Bronchial epithelial cell (primary cell): ENCODE data around the gene PMM2. TPM values are rescaled to one million over a fixed set of nuclear protein-coding genes. Genes with fewer than 3 reads are reported as not detected.
A peak's percentile ranks its signal among the peaks of the same experiment; 100 is the strongest.

ENCODE experiments used
- DNase-seq: peaks from one replicate; pipeline ENCODE4 v3.0.0-alpha.2; 2010; ENCODE audit warnings: low read depth
- FAIRE-seq: peaks from 2 replicates; lab custom pipeline; 2011; peaks lifted over from hg19 to GRCh38; lab: Jason Lieb, UNC
- H3K27me3 ChIP-seq: 2 replicates; pipeline ENCODE4 v1.5.1; 2011; ENCODE audit warnings: low read length; ENCODE audit not compliant: control insufficient read depth, insufficient read depth
- H3K36me3 ChIP-seq: 2 replicates; pipeline ENCODE4 v1.5.1; 2011; ENCODE audit warnings: low read length; ENCODE audit not compliant: control insufficient read depth, insufficient read depth
- H3K4me3 ChIP-seq: 2 replicates; pipeline ENCODE4 v1.5.1; 2011; ENCODE audit warnings: mild to moderate bottlenecking, low read depth, low read length, control low read depth
- total RNA-seq: library from RNA; depleted of rRNA; stranded (reverse); fragments of >200 nt; gene quantifications from 2 replicates; pipeline ENCODE4 v1.2.1, GENCODE V29; 2014
- TF ChIP-seq, protein P1 (sequence below): IDR thresholded peaks from 2 replicates; pipeline ENCODE4 v1.5.1; 2011; ENCODE audit warnings: mild to moderate bottlenecking, moderate library complexity, low read length, control low read depth, inconsistent platforms; ENCODE audit not compliant: insufficient read depth, severe bottlenecking

The PMM2 gene
- total RNA-seq, 1 donor from 2014 or later: 25.5 TPM

DNA sequence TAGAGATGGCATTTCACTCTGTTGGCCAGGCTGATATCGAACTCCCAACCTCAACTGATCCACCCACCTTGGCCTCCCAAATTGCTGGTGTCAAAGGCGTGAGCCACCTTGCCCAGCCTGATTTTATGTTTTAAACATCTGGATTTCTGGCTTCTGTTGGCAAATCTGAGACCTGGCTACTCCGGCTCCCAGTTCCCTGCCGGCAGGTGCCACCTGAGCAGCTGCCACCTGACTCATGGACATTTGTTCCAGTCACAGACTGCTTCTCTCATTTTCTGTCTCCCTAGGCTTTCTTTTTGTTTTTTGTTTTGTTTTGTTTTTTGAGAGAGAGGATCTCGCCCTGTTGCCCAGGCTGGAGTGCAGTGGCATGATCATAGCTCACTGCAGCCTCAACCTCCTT, 9.6 kb downstream of the PMM2 start:
- no peak overlapping the region for H3K4me3 ChIP-seq
- no peak for DNase-seq
- TF ChIP-seq, protein P1, sequence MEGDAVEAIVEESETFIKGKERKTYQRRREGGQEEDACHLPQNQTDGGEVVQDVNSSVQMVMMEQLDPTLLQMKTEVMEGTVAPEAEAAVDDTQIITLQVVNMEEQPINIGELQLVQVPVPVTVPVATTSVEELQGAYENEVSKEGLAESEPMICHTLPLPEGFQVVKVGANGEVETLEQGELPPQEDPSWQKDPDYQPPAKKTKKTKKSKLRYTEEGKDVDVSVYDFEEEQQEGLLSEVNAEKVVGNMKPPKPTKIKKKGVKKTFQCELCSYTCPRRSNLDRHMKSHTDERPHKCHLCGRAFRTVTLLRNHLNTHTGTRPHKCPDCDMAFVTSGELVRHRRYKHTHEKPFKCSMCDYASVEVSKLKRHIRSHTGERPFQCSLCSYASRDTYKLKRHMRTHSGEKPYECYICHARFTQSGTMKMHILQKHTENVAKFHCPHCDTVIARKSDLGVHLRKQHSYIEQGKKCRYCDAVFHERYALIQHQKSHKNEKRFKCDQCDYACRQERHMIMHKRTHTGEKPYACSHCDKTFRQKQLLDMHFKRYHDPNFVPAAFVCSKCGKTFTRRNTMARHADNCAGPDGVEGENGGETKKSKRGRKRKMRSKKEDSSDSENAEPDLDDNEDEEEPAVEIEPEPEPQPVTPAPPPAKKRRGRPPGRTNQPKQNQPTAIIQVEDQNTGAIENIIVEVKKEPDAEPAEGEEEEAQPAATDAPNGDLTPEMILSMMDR: no peak
- H3K36me3 ChIP-seq: peaks cover 28% of the 10 kb centered on the region
- FAIRE-seq: no peak
- no peaks in the 10 kb centered on the region for H3K27me3 ChIP-seq

DNA sequence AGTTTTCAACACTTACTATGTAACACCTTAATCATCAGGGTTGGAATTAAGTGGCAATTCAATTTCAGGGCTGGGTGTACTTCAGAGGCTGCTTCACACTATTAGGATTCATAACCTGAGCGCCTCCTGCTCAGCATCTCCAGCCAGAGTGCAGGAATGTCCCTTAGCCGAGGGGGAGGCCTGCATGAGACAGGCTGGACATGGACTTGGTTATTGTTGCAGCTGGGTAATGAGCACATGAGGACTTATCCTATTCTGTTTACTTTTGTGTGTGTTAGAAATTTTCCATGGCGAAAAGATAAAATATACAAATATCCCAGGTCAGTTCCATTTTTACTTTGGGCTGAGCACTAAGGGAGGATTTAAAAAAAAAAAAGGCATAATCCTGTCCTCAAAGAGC, 10.4 kb downstream of the PMM2 start:
- peaks cover 29% of the 10 kb centered on the region for H3K36me3 ChIP-seq
- FAIRE-seq (no peak), DNase-seq (no peak)
- no peak overlapping the region for H3K4me3 ChIP-seq
- TF ChIP-seq, protein P1: no peak
- no peaks in the 10 kb centered on the region for H3K27me3 ChIP-seq

DNA sequence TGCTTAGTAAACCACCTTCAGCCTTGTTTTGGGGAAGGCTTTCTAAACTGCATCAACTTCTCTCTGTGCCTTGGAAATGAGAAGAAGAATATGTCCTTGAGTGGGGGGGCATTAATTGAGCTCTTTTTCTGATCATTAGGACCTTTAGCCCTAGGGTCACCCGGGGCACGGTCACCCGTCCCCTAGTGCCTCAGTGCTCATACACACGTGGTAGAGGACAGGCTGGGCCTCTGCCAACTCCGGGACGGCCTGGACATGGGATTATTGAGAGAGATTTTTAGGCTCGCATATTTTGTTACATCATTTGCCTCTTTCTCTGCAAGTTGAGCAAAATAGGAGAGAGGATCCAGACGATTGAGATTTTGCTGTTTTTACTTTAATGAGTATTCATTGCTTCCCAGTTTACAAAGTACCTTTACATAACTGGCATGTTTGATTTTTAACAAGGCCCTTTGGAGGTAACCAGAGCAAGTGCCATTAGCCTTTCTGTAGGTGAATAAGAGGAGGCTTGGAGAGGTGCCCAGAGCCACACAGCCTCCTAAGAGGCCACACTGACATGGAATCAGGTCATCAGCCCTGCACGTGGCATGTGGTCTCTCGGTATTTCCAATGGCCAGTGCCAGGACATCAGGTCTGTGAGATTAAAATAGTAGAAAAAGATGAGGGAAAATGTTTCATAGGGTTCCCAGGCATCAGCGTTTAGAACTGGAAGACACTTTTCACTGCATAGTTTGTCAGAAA, 11.1 kb downstream of the PMM2 start:
- DNase-seq (no peak), FAIRE-seq (no peak)
- Histone ChIP-seq H3K4me3 (no peak overlapping the region), H3K36me3 (peaks cover 33% of the 10 kb centered on the region), H3K27me3 (no peaks in the 10 kb centered on the region)
- TF ChIP-seq, protein P1: no peak

DNA sequence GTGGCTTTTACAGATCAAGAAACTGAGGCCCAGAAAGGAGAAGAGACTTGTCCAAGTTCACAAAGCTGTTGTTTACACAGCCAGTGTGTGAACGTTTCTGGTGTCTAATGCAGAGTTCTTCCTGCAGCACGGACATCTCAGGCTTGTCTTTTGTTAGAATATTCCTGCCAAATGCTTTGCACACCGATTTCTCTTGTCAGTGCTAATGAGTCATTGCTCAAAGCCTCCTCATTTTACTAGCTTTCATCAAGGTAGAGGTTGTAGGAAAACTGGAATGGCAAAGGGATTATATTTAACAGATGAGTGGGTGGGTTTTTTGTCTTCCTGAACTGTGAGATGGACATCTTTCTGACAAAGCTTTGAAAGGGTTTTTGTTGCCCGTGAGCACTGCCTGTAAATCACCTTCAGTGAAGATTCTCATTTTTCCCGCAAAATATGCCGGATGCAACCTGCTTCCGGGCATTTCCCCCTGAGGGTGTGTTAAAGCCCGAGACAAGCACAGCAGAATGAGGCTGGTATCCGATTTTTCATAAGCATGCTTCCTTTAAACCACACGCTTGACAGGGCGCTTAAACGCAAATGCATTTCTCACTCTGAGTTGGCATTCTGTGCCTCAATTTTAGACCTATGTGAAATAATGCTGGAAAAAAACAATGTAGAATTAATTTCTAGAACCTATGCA, 14.7 kb downstream of the PMM2 start:
- Histone ChIP-seq H3K36me3 (peaks cover 35% of the 10 kb centered on the region), H3K27me3 (no peaks in the 10 kb centered on the region), H3K4me3 (no peak overlapping the region)
- TF ChIP-seq, protein P1: no peak
- no peak for DNase-seq
- peak; percentile 58 for FAIRE-seq

DNA sequence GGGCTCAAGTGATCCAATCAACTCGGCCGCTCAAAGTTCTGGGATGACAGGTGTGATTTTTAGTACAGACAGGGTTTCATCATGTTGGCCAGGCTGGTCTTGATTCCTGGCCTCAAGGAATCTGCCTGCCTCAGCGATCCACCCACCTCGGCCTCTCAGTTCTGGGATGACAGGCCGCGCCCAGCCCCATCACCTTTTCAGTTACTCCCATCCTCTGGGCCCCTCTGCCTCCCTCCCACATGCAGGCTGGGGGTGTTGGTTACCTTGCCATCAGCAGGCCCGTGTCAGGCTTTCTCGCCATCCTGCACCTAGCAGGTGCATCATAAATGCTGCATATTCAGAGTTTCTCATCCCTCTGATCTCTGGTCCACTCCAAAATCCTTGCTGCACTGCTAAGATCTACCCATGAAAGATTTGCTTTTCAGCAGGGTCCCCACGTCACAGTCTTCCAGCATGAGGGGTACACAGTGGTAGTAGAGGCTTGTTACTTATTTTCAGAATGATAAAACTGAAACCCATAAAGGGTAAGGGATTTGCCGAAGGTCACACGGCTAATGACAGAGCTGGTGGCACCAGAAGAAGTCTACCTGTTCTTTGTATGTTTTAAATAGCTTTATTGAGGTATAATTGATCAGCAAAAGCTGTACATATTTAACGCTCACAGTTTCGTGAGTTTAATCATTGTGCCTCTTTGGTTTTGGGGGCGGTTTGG, 16.6 kb downstream of the PMM2 start:
- no peaks in the 10 kb centered on the region for H3K27me3 ChIP-seq
- TF ChIP-seq, protein P1: no peak
- DNase-seq: no peak
- no peak overlapping the region for H3K4me3 ChIP-seq
- H3K36me3 ChIP-seq: peaks cover 36% of the 10 kb centered on the region
- no peak for FAIRE-seq
